H9 (cell line): ENCODE results near the gene ATXN1L. TPM values are rescaled to one million over a fixed set of nuclear protein-coding genes. Genes with fewer than 3 reads are reported as not detected.

ENCODE experiments used
- DNase-seq: peaks from one replicate; pipeline ENCODE4 v3.0.0-alpha.2; 2017
- H2AFZ ChIP-seq: one replicate; pipeline ENCODE4 v1.6.1; 2013; ENCODE audit warnings: mild to moderate bottlenecking, low read length, control low read depth, moderate library complexity
- H2AK5ac ChIP-seq: 2 replicates; pipeline ENCODE4 v1.6.1; 2013; ENCODE audit warnings: low read length, control low read depth, mixed read lengths; ENCODE audit not compliant: insufficient read length
- H2BK120ac ChIP-seq: one replicate; pipeline ENCODE4 v1.6.1; 2013; ENCODE audit warnings: low read depth, mild to moderate bottlenecking, low read length, control low read depth, inconsistent platforms; ENCODE audit not compliant: poor library complexity, severe bottlenecking
- H2BK12ac ChIP-seq: 2 replicates; pipeline ENCODE4 v1.6.1; 2013; ENCODE audit warnings: low read length, control low read depth, mixed read lengths, low read depth; ENCODE audit not compliant: insufficient read length
- H2BK15ac ChIP-seq: 2 replicates; pipeline ENCODE4 v1.6.1; 2013; ENCODE audit warnings: low read depth, low read length, control low read depth
- H2BK20ac ChIP-seq: one replicate; pipeline ENCODE4 v1.6.1; 2013; ENCODE audit warnings: low read depth, mild to moderate bottlenecking, low read length, control low read depth, inconsistent platforms; ENCODE audit not compliant: poor library complexity, severe bottlenecking
- H2BK5ac ChIP-seq: 2 replicates; pipeline ENCODE4 v1.6.1; 2013; ENCODE audit warnings: low read length, control low read depth, mixed read lengths; ENCODE audit not compliant: insufficient read length
- H3K14ac ChIP-seq: 2 replicates; pipeline ENCODE4 v1.6.1; 2013; ENCODE audit warnings: low read length, control low read depth; ENCODE audit not compliant: insufficient read depth
- H3K18ac ChIP-seq: 2 replicates; pipeline ENCODE4 v1.6.1; 2013; ENCODE audit warnings: low read depth, mild to moderate bottlenecking, mixed read lengths, low read length, control low read depth; ENCODE audit not compliant: insufficient read length
- H3K23ac ChIP-seq: 2 replicates; pipeline ENCODE4 v1.6.1; 2013; ENCODE audit warnings: low read length, control low read depth, mixed read lengths, low read depth; ENCODE audit not compliant: insufficient read length
- H3K23me2 ChIP-seq: 2 replicates; pipeline ENCODE4 v1.6.1; 2013; ENCODE audit warnings: low read depth, mild to moderate bottlenecking, mixed read lengths, low read length, control low read depth; ENCODE audit not compliant: insufficient read length, poor library complexity, severe bottlenecking
- H3K27ac ChIP-seq: 2 replicates; pipeline ENCODE4 v1.5.1; 2013; ENCODE audit warnings: low read length, control low read depth, mixed read lengths, low read depth; ENCODE audit not compliant: insufficient read length
- H3K27me3 ChIP-seq: 2 replicates; pipeline ENCODE4 v1.6.1; 2013; ENCODE audit warnings: low read length, control low read depth, inconsistent platforms; ENCODE audit not compliant: insufficient read depth
- H3K4ac ChIP-seq: 2 replicates; pipeline ENCODE4 v1.6.1; 2013; ENCODE audit warnings: low read depth, mild to moderate bottlenecking, control low read depth, inconsistent platforms, low read length, moderate library complexity
- H3K4me1 ChIP-seq: 2 replicates; pipeline ENCODE4 v1.6.1; 2013; ENCODE audit warnings: low read length, control low read depth, inconsistent platforms; ENCODE audit not compliant: insufficient read depth
- H3K4me2 ChIP-seq: 2 replicates; pipeline ENCODE4 v1.6.1; 2013; ENCODE audit warnings: low read length, control low read depth, mixed read lengths; ENCODE audit not compliant: insufficient read length, insufficient read depth
- H3K56ac ChIP-seq: 2 replicates; pipeline ENCODE4 v1.6.1; 2013; ENCODE audit warnings: low read depth, mild to moderate bottlenecking, mixed read lengths, low read length, control low read depth; ENCODE audit not compliant: insufficient read length
- H3K79me1 ChIP-seq: 2 replicates; pipeline ENCODE4 v1.6.1; 2013; ENCODE audit warnings: low read depth, mild to moderate bottlenecking, moderate library complexity, low read length, control low read depth, inconsistent platforms; ENCODE audit not compliant: insufficient read depth, poor library complexity, severe bottlenecking
- H3K79me2 ChIP-seq: 2 replicates; pipeline ENCODE4 v1.6.1; 2013; ENCODE audit warnings: low read length, control low read depth, inconsistent platforms; ENCODE audit not compliant: insufficient read depth
- H3K9ac ChIP-seq: 2 replicates; pipeline ENCODE4 v1.6.1; 2013; ENCODE audit warnings: low read length, control low read depth, mixed read lengths; ENCODE audit not compliant: insufficient read length; ENCODE audit errors: extremely low read depth
- H3K9me3 ChIP-seq: one replicate; pipeline ENCODE4 v1.6.1; 2013; ENCODE audit warnings: low read depth, low read length, inconsistent platforms; ENCODE audit not compliant: control insufficient read depth
- H3T11ph ChIP-seq: one replicate; pipeline ENCODE4 v1.6.1; 2013; ENCODE audit warnings: mild to moderate bottlenecking, low read length, control low read depth, inconsistent platforms
- H4K20me1 ChIP-seq: one replicate; pipeline ENCODE4 v1.6.1; 2013; ENCODE audit not compliant: control insufficient read depth, insufficient read length, insufficient read depth
- H4K5ac ChIP-seq: 2 replicates; pipeline ENCODE4 v1.6.1; 2013; ENCODE audit warnings: low read depth, mild to moderate bottlenecking, mixed read lengths, low read length, control low read depth; ENCODE audit not compliant: insufficient read length
- H4K8ac ChIP-seq: replicated peaks from 2 replicates; pipeline ENCODE4 v1.6.1; 2013; ENCODE audit warnings: low read length, control low read depth, mixed read lengths, low read depth; ENCODE audit not compliant: insufficient read length
- H4K91ac ChIP-seq: 2 replicates; pipeline ENCODE4 v1.6.1; 2013; ENCODE audit warnings: low read depth, mild to moderate bottlenecking, moderate library complexity, mixed read lengths, low read length, control low read depth; ENCODE audit not compliant: insufficient read length
- H3K27ac Mint-ChIP-seq, 3 experiments: 2 replicates in 2 of 3; 3 replicates in 1 of 3; pipeline ENCODE4 v1.8.0; 2020 to 2021; ENCODE audit warnings: mixed read lengths in 3 of 3, mild to moderate bottlenecking in 1 of 3, moderate library complexity in 1 of 3
- H3K27me3 Mint-ChIP-seq: 2 replicates; pipeline ENCODE4 v1.8.0; 2021; ENCODE audit warnings: low read depth, mild to moderate bottlenecking, moderate library complexity, mixed read lengths
- H3K36me3 Mint-ChIP-seq, 3 experiments: 2 replicates in 2 of 3; 3 replicates in 1 of 3; pipeline ENCODE4 v1.8.0; 2020 to 2021; ENCODE audit warnings: low read depth in 3 of 3, mixed read lengths in 3 of 3; ENCODE audit not compliant: insufficient read depth in 1 of 3
- H3K4me1 Mint-ChIP-seq, 2 experiments: 2 replicates each; pipeline ENCODE4 v1.8.0; 2020; ENCODE audit warnings: mixed read lengths in 2 of 2
- H3K4me3 Mint-ChIP-seq, 2 experiments: 2 replicates in 1 of 2; 3 replicates in 1 of 2; pipeline ENCODE4 v1.8.0; 2020 to 2021; ENCODE audit warnings: mild to moderate bottlenecking in 2 of 2, mixed read lengths in 2 of 2, moderate library complexity in 1 of 2
- H3K9me3 Mint-ChIP-seq, 2 experiments: 2 replicates in 1 of 2; 3 replicates in 1 of 2; pipeline ENCODE4 v1.8.0; 2020; ENCODE audit warnings: mild to moderate bottlenecking in 2 of 2, mixed read lengths in 2 of 2, moderate library complexity in 1 of 2
- WGBS: extraction: QIAGEN DNeasy Blood & Tissue Kit; methylation state at CpG from one replicate; pipeline ENCODE4 v1.1.7; 2013; ENCODE audit warnings: missing lambda C conversion rate, low lambda C conversion rate, mixed read lengths; ENCODE audit not compliant: insufficient read length; ENCODE audit errors: extremely low coverage; 5-methylcytosine and 5-hydroxymethylcytosine counted together
- total RNA-seq: library from RNA; stranded (reverse); gene quantifications from 2 replicates; pipeline ENCODE4 v1.2.1, GENCODE V29; 2021
- TF ChIP-seq, protein P1 (sequence below): fragments of 200-600 bp; sonication (generic); conservative IDR thresholded peaks from 3 replicates; pipeline ENCODE4 v1.8.0; 2021; ENCODE audit warnings: antibody characterized with exemption, mild to moderate bottlenecking

The ATXN1L gene
- total RNA-seq, 1 experiment from 2014 or later, result 30.3 TPM

GRCh38 chr16:71867939-71868338 is 22.2 kb downstream of the ATXN1L start:
- H3K9me3 ChIP-seq, result no peaks in the 10 kb centered on the region
- no peaks in the 10 kb centered on the region for H3K79me1 ChIP-seq
- no peak overlapping the region for H2AFZ ChIP-seq
- H3K27ac Mint-ChIP-seq, result peak overlapping the region in 2 of 3 experiments; percentile 11 to 88; a peak in 3 of 7 replicates
- H3K27ac ChIP-seq, result no peak overlapping the region
- no CpG with 5 or more reads among the region's 3 CpGs for WGBS
- H3K14ac ChIP-seq, result no peak overlapping the region
- H3K79me2 ChIP-seq, result no peaks in the 10 kb centered on the region
- TF ChIP-seq, protein P1, sequence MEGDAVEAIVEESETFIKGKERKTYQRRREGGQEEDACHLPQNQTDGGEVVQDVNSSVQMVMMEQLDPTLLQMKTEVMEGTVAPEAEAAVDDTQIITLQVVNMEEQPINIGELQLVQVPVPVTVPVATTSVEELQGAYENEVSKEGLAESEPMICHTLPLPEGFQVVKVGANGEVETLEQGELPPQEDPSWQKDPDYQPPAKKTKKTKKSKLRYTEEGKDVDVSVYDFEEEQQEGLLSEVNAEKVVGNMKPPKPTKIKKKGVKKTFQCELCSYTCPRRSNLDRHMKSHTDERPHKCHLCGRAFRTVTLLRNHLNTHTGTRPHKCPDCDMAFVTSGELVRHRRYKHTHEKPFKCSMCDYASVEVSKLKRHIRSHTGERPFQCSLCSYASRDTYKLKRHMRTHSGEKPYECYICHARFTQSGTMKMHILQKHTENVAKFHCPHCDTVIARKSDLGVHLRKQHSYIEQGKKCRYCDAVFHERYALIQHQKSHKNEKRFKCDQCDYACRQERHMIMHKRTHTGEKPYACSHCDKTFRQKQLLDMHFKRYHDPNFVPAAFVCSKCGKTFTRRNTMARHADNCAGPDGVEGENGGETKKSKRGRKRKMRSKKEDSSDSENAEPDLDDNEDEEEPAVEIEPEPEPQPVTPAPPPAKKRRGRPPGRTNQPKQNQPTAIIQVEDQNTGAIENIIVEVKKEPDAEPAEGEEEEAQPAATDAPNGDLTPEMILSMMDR, result peak; percentile 30; the same call in 1 of the 3 replicates
- H2BK5ac ChIP-seq, result no peak overlapping the region
- no peak overlapping the region for H3K4me2 ChIP-seq
- peak; percentile 46 for DNase-seq
- H2BK120ac ChIP-seq, result no peak overlapping the region
- H3K9me3 Mint-ChIP-seq, result no peaks in the 10 kb centered on the region
- H3K56ac ChIP-seq, result no peak overlapping the region
- H4K91ac ChIP-seq, result no peak overlapping the region
- no peak overlapping the region for H2BK15ac ChIP-seq
- no peaks in the 10 kb centered on the region for H4K20me1 ChIP-seq
- no peaks in the 10 kb centered on the region for H3K23me2 ChIP-seq
- no peak overlapping the region for H3K23ac ChIP-seq
- no peak overlapping the region for H3K9ac ChIP-seq
- no peak overlapping the region for H3K4me3 Mint-ChIP-seq
- no peaks in the 10 kb centered on the region for H3K27me3 Mint-ChIP-seq
- H2BK12ac ChIP-seq, result no peak overlapping the region
- no peaks in the 10 kb centered on the region for H3K4me1 ChIP-seq
- no peak overlapping the region for H4K8ac ChIP-seq
- no peak overlapping the region for H2AK5ac ChIP-seq
- H4K5ac ChIP-seq, result no peak overlapping the region
- no peak overlapping the region for H3T11ph ChIP-seq
- no peak overlapping the region for H3K18ac ChIP-seq
- H2BK20ac ChIP-seq, result no peak overlapping the region
- no peak overlapping the region for H3K4ac ChIP-seq
- H3K36me3 Mint-ChIP-seq, result peaks cover 10 to 46% (median 38%) of the 10 kb centered on the region in 3 experiments
- no peaks in the 10 kb centered on the region for H3K27me3 ChIP-seq
- H3K4me1 Mint-ChIP-seq, result peaks cover 5 to 8% of the 10 kb centered on the region in 2 experiments; a peak in 3 of 4 replicates
